NB4 (cell line): ENCODE data around the gene STRIP1.

Experiments used
- TF ChIP-seq, protein P1 (sequence below): IDR thresholded peaks from one replicate; pipeline ENCODE4 v1.5.1; 2012; ENCODE audit warnings: low read depth, low read length
- TF ChIP-seq, protein P2 (sequence below): IDR thresholded peaks from 2 replicates; pipeline ENCODE4 v1.6.1; 2011; ENCODE audit warnings: low read depth, low read length

GRCh38 chr1:109990302-109990653 is 44.1 kb upstream of the STRIP1 start:
- TF ChIP-seq, protein P1, sequence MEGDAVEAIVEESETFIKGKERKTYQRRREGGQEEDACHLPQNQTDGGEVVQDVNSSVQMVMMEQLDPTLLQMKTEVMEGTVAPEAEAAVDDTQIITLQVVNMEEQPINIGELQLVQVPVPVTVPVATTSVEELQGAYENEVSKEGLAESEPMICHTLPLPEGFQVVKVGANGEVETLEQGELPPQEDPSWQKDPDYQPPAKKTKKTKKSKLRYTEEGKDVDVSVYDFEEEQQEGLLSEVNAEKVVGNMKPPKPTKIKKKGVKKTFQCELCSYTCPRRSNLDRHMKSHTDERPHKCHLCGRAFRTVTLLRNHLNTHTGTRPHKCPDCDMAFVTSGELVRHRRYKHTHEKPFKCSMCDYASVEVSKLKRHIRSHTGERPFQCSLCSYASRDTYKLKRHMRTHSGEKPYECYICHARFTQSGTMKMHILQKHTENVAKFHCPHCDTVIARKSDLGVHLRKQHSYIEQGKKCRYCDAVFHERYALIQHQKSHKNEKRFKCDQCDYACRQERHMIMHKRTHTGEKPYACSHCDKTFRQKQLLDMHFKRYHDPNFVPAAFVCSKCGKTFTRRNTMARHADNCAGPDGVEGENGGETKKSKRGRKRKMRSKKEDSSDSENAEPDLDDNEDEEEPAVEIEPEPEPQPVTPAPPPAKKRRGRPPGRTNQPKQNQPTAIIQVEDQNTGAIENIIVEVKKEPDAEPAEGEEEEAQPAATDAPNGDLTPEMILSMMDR, result no peak
- TF ChIP-seq, protein P2, sequence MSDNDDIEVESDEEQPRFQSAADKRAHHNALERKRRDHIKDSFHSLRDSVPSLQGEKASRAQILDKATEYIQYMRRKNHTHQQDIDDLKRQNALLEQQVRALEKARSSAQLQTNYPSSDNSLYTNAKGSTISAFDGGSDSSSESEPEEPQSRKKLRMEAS, result no peak
